Measurements from ENCODE around the gene GAREM1.
A peak's percentile ranks its signal among the peaks of the same experiment; 100 is the strongest.
"Not testable (repeated sequence)": the region's sequence is repeated elsewhere in the genome, so short reads cannot be mapped to it uniquely, and the experiment has no call there.

The GAREM1 gene

GRCh38 chr18:32321826-32322225 lies 148.9 kb downstream of the GAREM1 start:
- DNase-seq: no peak

DNA sequence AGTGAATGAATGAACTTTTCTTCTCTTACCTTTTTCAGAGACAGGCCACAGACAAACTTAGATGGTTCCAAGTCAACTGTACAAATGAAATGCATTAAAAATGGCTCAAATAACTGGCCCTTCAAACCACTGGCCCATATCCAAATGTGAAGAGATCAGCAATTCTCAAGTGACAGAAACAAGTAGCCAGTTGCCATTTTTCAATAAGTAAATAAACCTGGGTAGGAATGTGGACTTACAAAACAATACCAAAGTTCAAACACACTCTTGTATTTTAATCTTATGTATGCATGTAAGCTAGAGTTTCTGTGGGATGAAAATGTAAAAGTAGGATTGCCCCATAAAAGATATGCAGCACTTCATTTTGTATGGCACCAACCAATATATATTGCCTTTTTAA lies 151.6 kb downstream of the GAREM1 start:
- DNase-seq: no peak

DNA sequence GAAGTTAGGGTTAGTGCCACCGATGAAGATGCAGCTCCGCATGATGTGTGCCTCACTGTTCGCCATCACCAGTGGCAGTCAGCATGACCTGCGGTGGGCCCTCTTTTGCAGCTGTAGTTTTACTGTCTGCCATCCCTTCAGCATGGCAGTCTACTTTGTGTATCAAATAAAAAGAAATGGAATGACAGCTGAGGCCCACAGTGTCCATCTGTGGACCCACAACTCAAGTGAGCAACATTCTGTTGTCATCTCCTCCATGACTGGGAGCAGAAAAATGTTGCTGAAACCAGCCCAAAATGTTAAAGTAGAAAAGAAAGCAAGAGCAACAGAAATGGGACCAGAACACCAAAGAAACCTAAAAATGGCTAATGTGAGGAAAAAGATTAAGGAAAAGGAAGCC lies 152.1 kb downstream of the GAREM1 start:
- DNase-seq: no peak

GRCh38 chr18:32317651-32318050 lies 153.0 kb downstream of the GAREM1 start:
- DNase-seq: no peak

- DNase-seq: no peak
These were observed 154.8 kb downstream of the GAREM1 start for GRCh38 chr18:32315881-32316280.

GRCh38 chr18:32310774-32311173 lies 159.9 kb downstream of the GAREM1 start:
- DNase-seq: no peak

GRCh38 chr18:32310101-32310500 lies 160.6 kb downstream of the GAREM1 start:
- DNase-seq: no peak

GRCh38 chr18:32308493-32309120 lies 162.1 kb downstream of the GAREM1 start:
- DNase-seq: peak; percentile 12

DNA sequence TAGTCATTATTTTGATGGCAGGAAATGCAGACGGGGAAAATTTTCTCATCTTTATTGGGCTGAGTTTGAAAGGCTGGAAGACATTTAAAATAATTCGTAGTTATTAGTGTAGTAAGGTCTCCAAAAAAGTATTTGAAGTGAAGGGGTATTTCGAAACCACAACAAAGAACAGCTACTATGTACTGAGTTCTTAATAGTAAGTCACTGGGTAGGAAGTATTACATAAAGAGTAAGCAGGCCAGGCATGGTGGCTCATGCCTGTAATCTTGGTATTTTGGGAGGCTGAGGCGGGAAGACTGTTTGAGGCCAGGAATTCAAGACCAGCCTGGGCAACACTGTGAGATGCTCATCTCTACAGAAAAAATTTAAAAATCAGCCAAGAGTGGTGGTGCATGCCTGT lies 167.3 kb downstream of the GAREM1 start:
- no peak for DNase-seq

DNA sequence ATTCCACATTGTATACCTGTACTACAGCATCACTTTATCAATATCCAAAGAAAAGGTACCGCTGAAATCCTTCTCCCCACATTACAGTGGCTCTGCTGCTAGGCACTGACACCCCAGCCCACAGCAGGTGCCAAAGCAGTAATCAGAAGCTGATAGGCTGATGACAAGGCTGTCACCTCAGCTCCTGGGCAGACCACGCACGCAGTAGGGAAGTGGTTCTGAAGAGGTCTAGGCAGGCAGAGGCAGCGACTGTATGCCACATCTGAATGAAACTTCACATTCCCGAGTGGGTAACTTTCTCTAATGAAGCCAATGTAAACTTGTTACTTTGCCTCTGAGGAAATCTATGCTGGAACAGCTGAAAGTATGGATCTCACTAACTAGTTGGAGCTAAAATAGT lies 167.9 kb downstream of the GAREM1 start:
- DNase-seq: no peak

- DNase-seq: peak; percentile 39
These were observed 168.5 kb downstream of the GAREM1 start for GRCh38 chr18:32301976-32302743.

DNA sequence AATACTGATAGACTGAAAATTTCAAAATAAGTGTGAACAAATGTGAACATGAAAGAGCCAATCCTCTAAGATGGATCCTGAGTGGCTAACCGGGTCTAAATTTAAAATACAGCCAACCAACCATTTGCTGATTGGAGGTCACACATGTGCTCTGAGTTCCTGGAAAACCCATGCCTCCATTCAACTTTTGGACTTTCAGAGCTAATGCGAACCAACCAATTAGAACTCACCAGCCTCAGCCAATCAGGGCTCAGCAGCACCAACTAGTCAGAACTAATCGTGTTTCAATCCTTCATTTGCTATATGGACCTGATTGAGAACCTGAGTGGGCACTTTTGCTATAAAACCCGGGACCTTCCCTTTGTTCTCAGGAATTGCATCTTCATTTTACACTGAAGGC lies 169.3 kb downstream of the GAREM1 start:
- DNase-seq: no peak

GRCh38 chr18:32300914-32301313 lies 169.8 kb downstream of the GAREM1 start:
- no peak for DNase-seq

- no peak for DNase-seq
These were observed 171.2 kb downstream of the GAREM1 start for GRCh38 chr18:32299484-32299883.

DNA sequence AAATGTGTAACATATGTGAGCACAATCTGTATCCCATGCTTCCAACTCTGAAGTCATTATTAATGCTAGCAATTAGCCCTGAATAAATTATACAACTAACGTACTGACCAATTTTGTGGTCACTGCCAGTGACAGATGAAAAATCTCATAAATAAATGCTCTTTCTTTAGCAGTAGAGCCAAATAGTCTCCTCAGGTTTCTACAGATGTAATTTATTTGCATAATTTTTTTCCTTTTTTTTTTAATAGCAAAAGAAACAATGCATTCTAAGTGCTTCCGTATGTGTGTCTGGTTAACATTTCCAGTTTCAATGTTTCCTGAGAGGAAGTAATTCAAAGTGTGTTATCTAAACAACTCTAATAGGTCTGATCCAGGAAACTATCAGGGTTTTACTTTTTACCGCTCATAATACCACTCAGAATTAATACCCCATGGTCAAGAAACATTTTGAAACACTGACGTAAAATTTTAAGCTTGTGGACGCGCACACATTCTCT lies 172.5 kb downstream of the GAREM1 start:
- DNase-seq: no peak

- DNase-seq: no peak
These were observed 173.0 kb downstream of the GAREM1 start for GRCh38 chr18:32297579-32298170.

DNA sequence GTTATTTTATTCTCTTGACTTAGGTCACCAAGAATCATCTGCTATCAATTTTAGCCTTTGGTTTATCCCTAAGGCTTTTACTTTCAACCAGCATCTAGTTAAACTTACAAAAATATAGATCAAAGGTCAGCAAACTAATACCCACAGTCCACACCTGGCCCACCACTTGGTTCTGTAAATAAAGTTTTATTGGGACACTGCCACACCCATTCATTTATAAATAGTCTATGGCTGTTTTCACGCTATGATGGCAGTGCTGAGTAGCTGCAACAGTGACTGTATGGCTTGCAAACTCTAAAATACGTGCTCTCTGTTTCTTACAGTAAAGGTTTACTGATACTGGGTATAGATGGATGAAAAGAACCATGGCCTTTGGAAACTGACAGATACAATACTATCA lies 173.8 kb downstream of the GAREM1 start:
- DNase-seq: no peak

GRCh38 chr18:32295604-32296003 lies 175.1 kb downstream of the GAREM1 start:
- DNase-seq: no peak

DNA sequence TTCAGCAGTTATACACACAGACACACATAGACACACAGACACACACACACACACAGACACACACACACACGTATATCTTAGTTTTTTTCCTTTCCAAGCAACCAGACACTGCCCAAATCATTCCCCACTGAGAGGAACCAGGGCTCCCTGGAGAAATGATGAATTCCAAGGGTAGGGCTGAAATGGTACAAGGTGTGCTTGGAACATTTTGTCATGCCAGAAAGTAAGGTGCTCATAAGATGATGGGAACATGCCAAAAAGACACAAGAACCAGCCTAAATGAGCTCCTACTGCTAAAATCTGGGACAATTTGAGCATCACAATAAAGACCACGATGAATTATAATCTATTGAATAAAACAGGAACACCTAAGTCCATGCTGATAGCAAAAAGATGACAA lies 177.6 kb downstream of the GAREM1 start:
- no peak for DNase-seq

- not testable (repeated sequence) for DNase-seq
These were observed 179.1 kb downstream of the GAREM1 start for GRCh38 chr18:32291623-32292022.

GRCh38 chr18:32290810-32291209 lies 179.9 kb downstream of the GAREM1 start:
- no peak for DNase-seq

GRCh38 chr18:32289483-32290075 lies 181.1 kb downstream of the GAREM1 start:
- peak; percentile 82 for DNase-seq

- DNase-seq: no peak
These were observed 182.8 kb downstream of the GAREM1 start for GRCh38 chr18:32287873-32288272.

GRCh38 chr18:32287249-32287648 lies 183.4 kb downstream of the GAREM1 start:
- DNase-seq: no peak
